CD4-positive, alpha-beta T cell (primary cell): Measurements from ENCODE around the gene KCNJ4. TPM values are rescaled to one million over a fixed set of nuclear protein-coding genes. Genes with fewer than 3 reads are reported as not detected.

ENCODE experiments used
- ATAC-seq: fragments of 200-7000 bp; cut with Tn5 transposase; one replicate; pipeline ENCODE4 v1.10.0; 2022; ENCODE audit warnings: mild to moderate bottlenecking; ENCODE audit not compliant: poor library complexity
- CTCF ChIA-PET: fragments of 350-600 bp; sonication (Branson Sonifier 250); formaldehyde crosslinking; loops from one replicate; lab custom pipeline; 2021; ENCODE audit warnings: antibody characterized with exemption, inconsistent platforms; lab: Charles Lee
- POLR2A ChIA-PET: fragments of 350-600 bp; sonication (Branson Sonifier 250); formaldehyde crosslinking; loops from one replicate; lab custom pipeline; 2021; ENCODE audit warnings: antibody characterized with exemption, inconsistent platforms; lab: Charles Lee
- DNase-seq, 14 experiments: peaks; one replicate each; pipeline ENCODE4 v3.0.0-alpha.2; 2013 to 2020; ENCODE audit warnings: mixed read lengths in 2 of 14
- H3K27ac ChIP-seq, 2 donors: one replicate each; pipeline versions ENCODE4 v1.5.1 to v1.7.0; 2013; ENCODE audit warnings: low read length in 2 of 2, low read depth in 1 of 2, mild to moderate bottlenecking in 1 of 2
- H3K27me3 ChIP-seq, 2 experiments: 1 replicate in 1 of 2; 2 replicates in 1 of 2; pipeline versions ENCODE4 v1.6.1 to v1.7.0; 2013; ENCODE audit warnings: low read length in 2 of 2, control low read depth in 1 of 2, mild to moderate bottlenecking in 1 of 2, moderate library complexity in 1 of 2; ENCODE audit not compliant: insufficient read depth in 2 of 2, control insufficient read depth in 1 of 2
- H3K36me3 ChIP-seq: one replicate; pipeline ENCODE4 v1.6.1; 2013; ENCODE audit warnings: low read length, control low read depth; ENCODE audit not compliant: insufficient read depth
- H3K4me1 ChIP-seq: one replicate; pipeline ENCODE4 v1.6.1; 2013; ENCODE audit warnings: low read length, control low read depth; ENCODE audit not compliant: insufficient read depth
- H3K4me3 ChIP-seq: one replicate; pipeline ENCODE4 v1.5.1; 2013; ENCODE audit warnings: mild to moderate bottlenecking, low read length, moderate library complexity
- H3K9me3 ChIP-seq, 2 experiments: 1 replicate in 1 of 2; 2 replicates in 1 of 2; pipeline versions ENCODE4 v1.6.1 to v1.7.0; 2013; ENCODE audit warnings: low read length in 2 of 2, mild to moderate bottlenecking in 2 of 2, control low read depth in 1 of 2, moderate library complexity in 1 of 2; ENCODE audit not compliant: control insufficient read depth in 1 of 2, insufficient read depth in 1 of 2
- H3K27ac Mint-ChIP-seq: one replicate; pipeline ENCODE4 v1.8.0; 2020; ENCODE audit warnings: mixed read lengths
- H3K27me3 Mint-ChIP-seq: one replicate; pipeline ENCODE4 v1.8.0; 2021; ENCODE audit warnings: mixed read lengths
- H3K36me3 Mint-ChIP-seq: one replicate; pipeline ENCODE4 v1.8.0; 2021; ENCODE audit warnings: low read depth, mixed read lengths
- H3K4me1 Mint-ChIP-seq: one replicate; pipeline ENCODE4 v1.8.0; 2021; ENCODE audit warnings: low read depth, mixed read lengths
- H3K4me3 Mint-ChIP-seq: one replicate; pipeline ENCODE4 v1.8.0; 2020; ENCODE audit warnings: mild to moderate bottlenecking, mixed read lengths
- H3K9me3 Mint-ChIP-seq: one replicate; pipeline ENCODE4 v1.8.0; 2020; ENCODE audit warnings: mixed read lengths
- CTCF ChIP-seq: fragments of 200-600 bp; IDR thresholded peaks from one replicate; pipeline ENCODE4 v1.8.0; 2022; ENCODE audit warnings: antibody characterized with exemption, mild to moderate bottlenecking
- intact Hi-C, 2 experiments: fragments of 100-400 bp; cut with DNase I in 1 of 2; cut with micrococcal nuclease in 1 of 2; formaldehyde crosslinking; loops; one replicate each; pipeline versions ENCODE4 v1.15.1 to v1.9.0; 2023 to 2025; cut with DNase I, micrococcal nuclease
- total RNA-seq, 174 experiments: library from RNA in 2 of 174; stranded (reverse) in 2 of 174; gene quantifications; one replicate each; pipeline ENCODE4 v1.2.3 and lab custom pipeline; 2021 to 2026

The KCNJ4 gene
- total RNA-seq, 2 experiments from 2014 or later: not detected

GRCh38 chr22:38419121-38419857 is 35.7 kb downstream of the KCNJ4 start:
- DNase-seq (no peak), ATAC-seq (no peak)
- H3K27ac Mint-ChIP-seq: no peak overlapping the region
- Histone ChIP-seq H3K9me3 (no peaks in the 10 kb centered on the region), H3K4me1 (no peaks in the 10 kb centered on the region), H3K36me3 (no peaks in the 10 kb centered on the region), H3K4me3 (no peak overlapping the region), H3K27ac (no peak overlapping the region), H3K27me3 (no peaks in the 10 kb centered on the region)
- ChIA-PET CTCF (no interaction called here), POLR2A (no interaction called here)
- H3K9me3 Mint-ChIP-seq: no peaks in the 10 kb centered on the region
- no peak for TF ChIP-seq CTCF
- no peaks in the 10 kb centered on the region for H3K4me1 Mint-ChIP-seq
- no peaks in the 10 kb centered on the region for H3K27me3 Mint-ChIP-seq
- H3K4me3 Mint-ChIP-seq: no peak overlapping the region
- intact Hi-C loops: no loop called here
- H3K36me3 Mint-ChIP-seq: no peaks in the 10 kb centered on the region

GRCh38 chr22:38418589-38418988 is 36.4 kb downstream of the KCNJ4 start:
- no peak for ATAC-seq
- POLR2A ChIA-PET: no interaction called here

GRCh38 chr22:38417252-38418060 is 37.5 kb downstream of the KCNJ4 start:
- no peak overlapping the region for H3K27ac Mint-ChIP-seq
- POLR2A ChIA-PET: no interaction called here
- CTCF ChIA-PET: no interaction called here
- H3K36me3 Mint-ChIP-seq: no peaks in the 10 kb centered on the region
- peaks cover 7% of the 10 kb centered on the region for H3K4me1 ChIP-seq
- H3K36me3 ChIP-seq: no peaks in the 10 kb centered on the region
- H3K27ac ChIP-seq: no peak overlapping the region
- no peak overlapping the region for H3K4me3 Mint-ChIP-seq
- H3K27me3 Mint-ChIP-seq: no peaks in the 10 kb centered on the region
- H3K9me3 ChIP-seq: no peaks in the 10 kb centered on the region
- H3K4me1 Mint-ChIP-seq: no peaks in the 10 kb centered on the region
- no peak for DNase-seq
- ATAC-seq: no peak
- intact Hi-C loops: no loop called here
- no peak overlapping the region for H3K4me3 ChIP-seq
- H3K9me3 Mint-ChIP-seq: no peaks in the 10 kb centered on the region
- TF ChIP-seq CTCF: no peak
- H3K27me3 ChIP-seq: no peaks in the 10 kb centered on the region

More at GRCh38 chr22:38418589-38418988, 36.4 kb downstream of the KCNJ4 start:
- intact Hi-C loops: no loop called here
- no peaks in the 10 kb centered on the region for H3K36me3 Mint-ChIP-seq
- CTCF ChIA-PET: no interaction called here
- no peak overlapping the region for H3K27ac Mint-ChIP-seq
- no peaks in the 10 kb centered on the region for H3K4me1 Mint-ChIP-seq
- no peaks in the 10 kb centered on the region for H3K36me3 ChIP-seq
- H3K4me3 ChIP-seq: no peak overlapping the region
- H3K9me3 Mint-ChIP-seq: no peaks in the 10 kb centered on the region
- H3K27me3 ChIP-seq: no peaks in the 10 kb centered on the region
- no peak overlapping the region for H3K27ac ChIP-seq
- no peak for DNase-seq
- no peaks in the 10 kb centered on the region for H3K4me1 ChIP-seq
- no peaks in the 10 kb centered on the region for H3K27me3 Mint-ChIP-seq
- H3K9me3 ChIP-seq: no peaks in the 10 kb centered on the region
- no peak overlapping the region for H3K4me3 Mint-ChIP-seq
- TF ChIP-seq CTCF: no peak
